ENCODE results near the gene DNAJB6. TPM values are rescaled to one million over a fixed set of nuclear protein-coding genes. Genes with fewer than 3 reads are reported as not detected.

DNAJB6 gene
- total RNA-seq, 1 experiment from 2014 or later = 124 TPM

DNA sequence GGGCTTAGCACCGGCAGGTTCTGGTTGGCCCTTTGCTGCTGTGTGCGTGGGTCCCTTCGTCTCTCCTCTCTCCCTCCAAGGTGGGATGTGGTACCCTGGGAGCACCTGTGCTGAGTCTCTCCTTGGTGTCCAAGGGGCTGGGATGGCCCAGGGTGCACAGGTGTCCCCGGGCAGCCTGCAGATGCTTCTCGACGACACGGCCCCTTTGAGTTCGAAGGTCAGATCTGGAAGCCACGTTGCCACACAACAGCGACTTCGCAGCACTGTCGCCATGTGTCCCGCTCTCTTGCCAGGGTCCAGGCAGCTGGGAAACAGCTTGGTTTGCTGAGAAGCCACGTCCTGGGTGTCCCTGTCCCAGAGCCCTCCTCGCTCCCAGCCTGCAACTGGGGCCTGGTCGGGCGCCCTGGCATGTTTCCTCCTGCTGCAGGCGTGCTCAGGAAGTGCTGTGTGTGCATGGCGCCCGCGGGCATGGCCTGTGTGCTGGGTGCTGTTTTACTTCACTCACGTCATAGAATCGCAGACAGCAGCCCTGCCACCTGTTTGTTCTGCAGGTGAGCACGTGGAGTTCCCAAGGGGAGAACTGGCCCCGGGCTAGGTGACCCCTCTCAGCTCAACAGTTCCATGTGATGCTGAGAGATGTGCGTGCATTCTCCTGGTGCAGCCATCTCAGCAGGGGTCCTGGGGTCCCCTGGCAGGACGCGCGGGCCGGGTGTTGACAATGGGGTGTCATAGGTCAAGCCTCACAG is 70.9 kb downstream of the DNAJB6 start:
- peaks cover 14% of the 10 kb centered on the region for H3K36me3 Mint-ChIP-seq (ENCODE audit: insufficient read depth, unreplicated experiment)
- ChIA-PET CTCF (interaction anchor here (0.9 to 2.2 kb wide), 2 partner anchors 10 to 918 kb away, joined by 3 to 5 read pairs; no protein-coding TSS in a partner anchor), POLR2A (no interaction called here)
- DNase-seq (ENCODE audit: unreplicated experiment) = no peak
- no peak overlapping the region for H3K27ac Mint-ChIP-seq (ENCODE audit: low read depth, unreplicated experiment)
- no peaks in the 10 kb centered on the region for H3K9me3 Mint-ChIP-seq (ENCODE audit: unreplicated experiment)
- intact Hi-C loops (cut with micrococcal nuclease) = no loop called here
- no peak overlapping the region for H3K4me3 Mint-ChIP-seq (ENCODE audit: unreplicated experiment)
- TF ChIP-seq CTCF (IDR thresholded peaks at IDR 0.05; ENCODE audit: unreplicated experiment) = no peak
- no peaks in the 10 kb centered on the region for H3K27me3 Mint-ChIP-seq (ENCODE audit: insufficient read depth, unreplicated experiment)
- peaks cover 26% of the 10 kb centered on the region for H3K4me1 Mint-ChIP-seq (ENCODE audit: insufficient read depth, unreplicated experiment)
- no TSS peak for BruUV-seq (replicated peaks)

DNA sequence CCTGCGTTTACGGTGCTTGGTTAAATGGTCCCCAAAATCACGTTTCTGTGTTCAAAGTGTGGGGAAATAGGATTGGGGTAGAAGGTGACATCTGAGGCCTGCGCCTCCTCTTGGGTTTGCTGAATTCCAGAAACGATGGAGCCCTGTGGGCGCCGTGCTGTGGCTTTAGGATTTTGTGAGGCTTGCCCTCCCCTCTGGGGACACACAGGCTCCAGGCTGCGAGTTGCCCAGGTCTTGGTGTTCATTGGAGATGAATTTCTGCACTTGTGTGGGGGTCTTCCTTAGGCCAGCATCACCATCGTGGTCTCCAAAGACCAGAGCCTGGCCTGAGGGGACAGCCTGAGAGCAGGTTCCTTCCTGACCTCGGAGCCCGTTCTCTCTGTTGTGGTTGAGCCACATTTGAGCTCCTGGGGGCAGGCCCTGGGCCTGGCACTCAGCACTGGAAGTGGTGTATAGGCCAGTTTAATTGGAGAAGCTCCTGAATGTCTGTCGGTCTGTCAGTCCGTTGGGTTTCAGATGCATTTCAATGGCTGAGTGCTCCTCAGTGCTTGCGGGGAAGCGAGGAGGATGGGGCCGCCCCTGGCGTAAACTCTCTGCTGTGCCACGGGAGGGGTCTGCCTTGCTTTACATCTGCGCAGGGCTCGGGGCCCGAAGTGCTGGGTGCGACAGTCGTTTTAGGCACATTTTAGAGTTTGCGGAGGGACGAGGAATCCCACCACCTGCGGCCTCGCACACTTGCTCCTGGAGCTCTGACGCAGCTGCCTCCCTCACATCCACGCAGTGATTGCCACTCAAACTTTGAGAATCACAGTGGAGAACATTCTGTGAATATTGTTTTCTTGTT is 71.7 kb downstream of the DNAJB6 start:
- H3K27me3 Mint-ChIP-seq (ENCODE audit: insufficient read depth, unreplicated experiment) = no peaks in the 10 kb centered on the region
- no peaks in the 10 kb centered on the region for H3K9me3 Mint-ChIP-seq (ENCODE audit: unreplicated experiment)
- TF ChIP-seq CTCF (IDR thresholded peaks at IDR 0.05; ENCODE audit: unreplicated experiment) = no peak
- ChIA-PET CTCF (no interaction called here), POLR2A (no interaction called here)
- H3K4me3 Mint-ChIP-seq (ENCODE audit: unreplicated experiment) = no peak overlapping the region
- intact Hi-C loops (cut with micrococcal nuclease) = no loop called here
- no peak overlapping the region for H3K27ac Mint-ChIP-seq (ENCODE audit: low read depth, unreplicated experiment)
- H3K4me1 Mint-ChIP-seq (ENCODE audit: insufficient read depth, unreplicated experiment) = peaks cover 20% of the 10 kb centered on the region
- peaks cover 14% of the 10 kb centered on the region for H3K36me3 Mint-ChIP-seq (ENCODE audit: insufficient read depth, unreplicated experiment)
- BruUV-seq (replicated peaks) = no TSS peak
- DNase-seq (ENCODE audit: unreplicated experiment) = no peak

DNA sequence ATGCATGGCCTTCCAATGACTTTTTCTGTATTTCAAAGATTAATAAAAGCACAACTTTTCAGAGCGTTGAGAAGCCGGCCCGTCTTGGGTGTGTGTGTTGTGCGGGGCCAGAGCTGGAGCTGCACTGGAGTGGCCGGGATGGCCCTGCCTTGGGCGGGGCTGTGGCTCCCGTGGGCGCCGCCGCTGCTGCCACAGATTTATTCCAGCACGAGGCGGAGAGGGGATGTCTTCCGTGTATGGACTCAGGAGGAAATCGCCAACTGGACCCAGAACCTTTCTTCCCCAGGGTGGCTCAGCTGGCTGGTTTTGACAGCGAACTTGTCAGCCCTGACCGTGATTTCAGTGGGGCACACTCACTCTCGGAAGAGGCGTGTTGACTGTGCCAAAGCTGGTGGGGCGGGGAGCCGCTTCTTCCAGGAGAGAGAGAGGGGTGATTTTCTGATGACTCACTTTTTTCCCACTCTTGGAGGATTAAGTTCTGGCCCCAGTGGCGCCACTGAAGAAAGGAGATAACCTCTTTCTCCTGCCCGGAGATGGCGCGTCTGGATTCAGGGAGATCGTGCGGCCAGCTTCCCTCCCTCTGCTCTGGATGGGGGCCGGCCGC is 72.4 kb downstream of the DNAJB6 start:
- no peak overlapping the region for H3K4me3 Mint-ChIP-seq (ENCODE audit: unreplicated experiment)
- no peak overlapping the region for H3K27ac Mint-ChIP-seq (ENCODE audit: low read depth, unreplicated experiment)
- no TSS peak for BruUV-seq (replicated peaks)
- ChIA-PET POLR2A (no interaction called here), CTCF (no interaction called here)
- H3K4me1 Mint-ChIP-seq (ENCODE audit: insufficient read depth, unreplicated experiment) = peaks cover 20% of the 10 kb centered on the region
- peaks cover 14% of the 10 kb centered on the region for H3K36me3 Mint-ChIP-seq (ENCODE audit: insufficient read depth, unreplicated experiment)
- no peak for DNase-seq (ENCODE audit: unreplicated experiment)
- no peaks in the 10 kb centered on the region for H3K9me3 Mint-ChIP-seq (ENCODE audit: unreplicated experiment)
- intact Hi-C loops (cut with micrococcal nuclease) = no loop called here
- H3K27me3 Mint-ChIP-seq (ENCODE audit: insufficient read depth, unreplicated experiment) = no peaks in the 10 kb centered on the region
- no peak for TF ChIP-seq CTCF (IDR thresholded peaks at IDR 0.05; ENCODE audit: unreplicated experiment)

Measured in MCF 10A (cell line).